ENCODE measurements around the gene SH2D6. TPM values are rescaled to one million over a fixed set of nuclear protein-coding genes. Genes with fewer than 3 reads are reported as not detected.
"Not testable (repeated sequence)": the region's sequence is repeated elsewhere in the genome, so short reads cannot be mapped to it uniquely, and the experiment has no call there.

The SH2D6 gene
- total RNA-seq, 1 experiment from 2014 or later: 0.66 TPM

DNA sequence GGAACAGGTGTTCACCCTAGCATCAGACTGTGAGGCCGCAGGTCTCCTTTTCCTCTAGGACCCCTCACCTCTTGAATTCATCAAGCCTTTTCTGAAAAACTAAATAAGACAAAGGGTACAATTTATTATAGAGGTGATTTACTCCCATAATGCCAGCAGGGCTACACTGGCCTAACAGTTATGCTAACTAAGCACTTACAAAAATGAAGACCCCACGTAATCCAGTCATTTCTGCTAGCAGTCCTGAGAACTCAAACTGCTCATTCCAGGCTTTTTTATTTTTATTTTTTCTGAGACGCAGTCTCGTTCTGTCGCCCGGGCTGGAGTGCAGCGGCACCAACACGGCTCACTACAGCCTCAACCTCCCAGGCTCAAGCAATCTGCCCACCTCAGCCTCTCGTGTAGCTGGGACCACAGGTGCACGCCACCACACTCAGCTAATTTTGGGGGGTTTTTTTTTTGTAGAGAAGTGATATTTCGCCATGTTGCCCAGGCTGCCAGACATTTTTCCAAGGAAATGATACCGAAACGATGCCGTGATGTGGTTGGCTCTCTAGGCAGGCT lies 22.5 kb upstream of the SH2D6 start:
- no peak for DNase-seq (ENCODE audit: low read depth, low spot score)
- in situ Hi-C loops (cut with HindIII; ENCODE audit: low pct_unique_long_range_greater_than_20kb, low sequenced_read_pairs): no loop called here

DNA sequence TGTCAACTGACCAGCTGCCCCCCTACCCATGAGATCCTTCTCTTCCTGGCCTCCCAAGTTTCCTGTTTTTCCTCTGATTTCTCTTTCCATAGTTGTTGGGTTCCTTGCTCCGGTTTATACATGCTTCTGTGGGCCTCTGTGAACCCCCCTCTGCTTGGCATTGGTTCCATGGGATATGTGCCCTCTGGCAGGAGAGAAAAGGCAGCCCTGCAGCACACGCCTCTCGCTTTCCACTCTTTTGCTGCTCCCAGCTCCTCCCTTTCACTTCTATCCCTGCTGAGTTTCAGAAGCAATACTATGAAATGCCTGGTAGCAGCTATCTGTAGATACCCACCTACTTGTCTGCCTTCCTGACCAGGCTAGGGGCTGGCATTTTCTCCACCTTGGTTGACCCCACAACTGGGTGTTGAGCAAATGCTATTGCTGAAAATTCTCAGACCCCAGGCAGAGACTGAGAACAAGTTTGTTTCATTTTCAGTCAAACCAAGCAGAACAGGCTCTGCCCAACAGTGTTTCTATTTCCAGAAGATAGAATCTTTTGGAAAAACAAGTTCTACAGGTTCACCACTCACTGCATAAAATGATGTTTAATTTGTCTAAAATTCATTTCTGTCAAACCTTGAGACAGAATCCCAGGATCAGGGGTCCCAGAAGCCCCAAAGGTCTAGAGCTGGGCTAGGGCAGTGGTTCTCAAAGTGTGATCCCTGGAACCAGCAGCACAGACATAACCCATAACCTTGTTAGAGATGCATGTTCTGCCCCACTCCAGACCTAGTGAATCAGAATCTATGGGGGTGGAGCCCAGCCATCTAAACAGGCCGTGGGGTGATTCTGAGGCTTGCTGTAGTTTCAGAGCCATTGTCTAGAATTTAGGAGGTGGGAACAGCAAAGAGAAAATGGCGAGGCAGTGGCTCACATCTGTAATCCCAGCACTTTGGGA lies 21.7 kb upstream of the SH2D6 start:
- no peak for DNase-seq (ENCODE audit: low read depth, low spot score)
- in situ Hi-C loops (cut with HindIII; ENCODE audit: low pct_unique_long_range_greater_than_20kb, low sequenced_read_pairs): no loop called here

GRCh38 chr2:85397925-85398331 lies 20.6 kb upstream of the SH2D6 start:
- no peak for DNase-seq (ENCODE audit: low read depth, low spot score)
- in situ Hi-C loops (cut with HindIII; ENCODE audit: low pct_unique_long_range_greater_than_20kb, low sequenced_read_pairs): no loop called here

DNA sequence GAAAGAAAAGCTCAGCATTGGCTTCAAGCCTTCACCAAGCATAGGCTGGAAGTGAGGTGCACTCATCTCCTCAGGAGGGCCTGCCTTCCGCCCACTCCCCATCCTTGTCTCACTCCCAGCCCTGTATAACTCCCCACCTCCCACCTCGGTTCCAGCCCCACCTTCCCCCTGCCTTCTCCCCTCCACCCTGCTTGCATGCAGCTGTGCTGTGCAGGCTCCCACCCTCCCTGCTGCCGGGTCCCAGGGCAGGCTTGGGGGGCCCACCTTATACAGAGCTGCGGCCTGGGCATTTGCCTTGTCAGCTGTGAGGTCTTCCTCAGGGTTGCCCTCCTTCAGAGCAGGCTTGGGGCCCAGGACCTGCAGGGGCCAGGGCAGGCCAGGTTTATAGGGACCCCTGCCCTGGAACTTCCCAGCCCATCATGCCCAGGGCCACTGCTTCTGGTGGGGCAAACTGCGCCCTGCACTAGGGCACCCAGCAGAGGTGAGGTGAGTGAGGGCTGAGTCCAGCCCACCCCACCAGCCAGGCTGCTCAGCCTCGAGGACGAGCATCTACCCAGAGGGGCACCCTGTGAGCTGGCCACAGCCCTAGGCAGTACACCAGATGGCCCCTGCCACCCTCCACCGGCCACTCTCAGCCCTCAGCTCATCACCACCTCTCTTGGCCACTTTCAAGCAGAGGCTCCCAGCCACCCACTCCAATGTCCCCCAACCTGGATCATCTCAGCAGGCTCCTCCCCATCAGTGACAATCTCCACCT lies 19.9 kb upstream of the SH2D6 start:
- no peak for DNase-seq (ENCODE audit: low read depth, low spot score)
- in situ Hi-C loops (cut with HindIII; ENCODE audit: low pct_unique_long_range_greater_than_20kb, low sequenced_read_pairs): no loop called here

- DNase-seq (ENCODE audit: low read depth, low spot score): no peak
- in situ Hi-C loops (cut with HindIII; ENCODE audit: low pct_unique_long_range_greater_than_20kb, low sequenced_read_pairs): no loop called here
Observed at GRCh38 chr2:85399183-85399455, 19.4 kb upstream of the SH2D6 start.

DNA sequence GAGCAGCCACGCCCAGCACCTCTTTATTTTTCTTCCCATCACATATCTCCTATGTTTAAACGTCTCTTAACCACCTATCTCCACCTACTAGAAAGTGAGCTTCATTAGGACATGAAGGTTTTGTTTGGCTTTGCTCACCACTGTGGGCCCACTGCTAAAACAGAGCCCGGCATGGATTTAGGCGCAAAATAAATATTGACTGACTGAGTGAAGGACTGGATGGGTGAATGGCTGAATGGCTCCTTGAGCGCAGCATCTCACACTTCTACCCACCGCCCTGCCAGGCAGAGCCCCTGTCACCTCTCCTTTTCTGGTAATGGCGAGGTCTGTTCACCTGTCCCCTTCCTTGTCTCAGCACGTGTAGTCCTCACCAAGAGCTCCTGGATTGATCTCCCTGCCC lies 18.5 kb upstream of the SH2D6 start:
- in situ Hi-C loops (cut with HindIII; ENCODE audit: low pct_unique_long_range_greater_than_20kb, low sequenced_read_pairs): no loop called here
- DNase-seq (ENCODE audit: low read depth, low spot score): no peak

GRCh38 chr2:85400541-85401463 lies 17.7 kb upstream of the SH2D6 start:
- in situ Hi-C loops (cut with HindIII; ENCODE audit: low pct_unique_long_range_greater_than_20kb, low sequenced_read_pairs): no loop called here
- DNase-seq (ENCODE audit: low read depth, low spot score): no peak

DNA sequence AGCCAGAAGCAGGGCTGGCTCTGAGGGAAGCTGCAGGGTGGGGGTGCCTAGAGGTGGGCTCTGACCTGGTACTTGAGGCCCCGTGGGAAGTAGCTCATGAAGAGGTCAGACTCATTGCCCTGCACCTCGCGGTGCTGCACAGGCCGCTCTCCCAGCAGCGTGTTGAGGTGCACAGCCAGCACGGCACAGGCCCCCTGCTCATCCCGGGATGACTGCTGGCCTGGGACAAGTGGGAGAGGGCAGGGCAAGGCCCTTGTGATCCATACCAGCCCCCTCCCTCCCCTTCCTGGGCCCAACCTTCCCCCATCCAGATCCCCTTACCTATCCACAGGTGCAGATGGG lies 17.1 kb upstream of the SH2D6 start:
- no peak for DNase-seq (ENCODE audit: low read depth, low spot score)
- in situ Hi-C loops (cut with HindIII; ENCODE audit: low pct_unique_long_range_greater_than_20kb, low sequenced_read_pairs): no loop called here

- in situ Hi-C loops (cut with HindIII; ENCODE audit: low pct_unique_long_range_greater_than_20kb, low sequenced_read_pairs): no loop called here
- no peak for DNase-seq (ENCODE audit: low read depth, low spot score)
Observed at GRCh38 chr2:85401844-85402243, 16.7 kb upstream of the SH2D6 start.

GRCh38 chr2:85405201-85406059 lies 13.1 kb upstream of the SH2D6 start:
- peak; percentile 93 for DNase-seq (ENCODE audit: low read depth, low spot score)
- in situ Hi-C loops (cut with HindIII; ENCODE audit: low pct_unique_long_range_greater_than_20kb, low sequenced_read_pairs): no loop called here

GRCh38 chr2:85409845-85410583 lies 8.5 kb upstream of the SH2D6 start, which contains the start of gene CAPG:
Gene CAPG (minus strand): TSS chr2:85410366. CDS start chr2:85402145, 8,221 bp downstream.
- in situ Hi-C loops (cut with HindIII; ENCODE audit: low pct_unique_long_range_greater_than_20kb, low sequenced_read_pairs): no loop called here
- no peak for DNase-seq (ENCODE audit: low read depth, low spot score)

DNA sequence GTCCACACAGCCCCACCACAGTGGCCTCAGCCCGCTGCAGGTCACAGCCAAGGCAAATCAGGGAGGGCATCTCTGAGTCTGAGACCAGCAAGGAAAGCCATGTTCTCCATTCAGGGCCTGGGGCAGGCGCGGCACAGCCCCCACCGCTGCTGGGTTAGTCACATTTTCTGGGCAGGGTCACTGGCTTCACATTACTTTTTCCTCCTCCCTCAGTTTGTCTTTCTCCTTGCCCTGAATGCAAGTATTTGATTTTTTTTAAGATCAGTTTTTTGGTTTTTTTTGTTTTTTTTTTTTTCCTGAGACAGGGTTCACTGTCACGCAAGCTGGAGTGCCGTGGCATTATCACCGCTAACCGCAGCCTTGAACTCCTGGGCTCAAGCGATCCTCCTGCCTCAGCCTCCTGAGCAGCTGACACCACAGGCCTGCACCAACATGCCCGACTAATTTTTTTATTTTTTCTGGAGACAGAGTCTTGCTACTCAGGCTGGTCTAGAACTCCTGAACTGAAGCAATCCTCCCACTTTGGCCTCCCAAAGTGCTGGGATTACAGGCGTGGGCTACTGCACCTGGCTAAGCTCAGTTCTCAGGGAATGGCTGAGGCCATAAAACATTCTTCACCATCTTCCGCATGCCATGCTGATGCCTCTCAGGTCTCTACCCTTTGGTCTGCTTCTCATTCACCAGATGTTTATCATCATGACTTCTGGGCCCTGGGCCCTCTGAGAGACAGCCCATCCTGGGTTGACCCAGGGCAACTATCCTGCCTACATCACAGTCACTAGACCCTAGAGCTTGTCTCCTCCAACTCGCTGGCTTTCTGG lies 7.7 kb upstream of the SH2D6 start:
- DNase-seq (ENCODE audit: low read depth, low spot score): no peak
- in situ Hi-C loops (cut with HindIII; ENCODE audit: low pct_unique_long_range_greater_than_20kb, low sequenced_read_pairs): no loop called here

GRCh38 chr2:85411405-85411748 lies 7.1 kb upstream of the SH2D6 start:
- DNase-seq (ENCODE audit: low read depth, low spot score): no peak
- in situ Hi-C loops (cut with HindIII; ENCODE audit: low pct_unique_long_range_greater_than_20kb, low sequenced_read_pairs): no loop called here

- DNase-seq (ENCODE audit: low read depth, low spot score): no peak
- in situ Hi-C loops (cut with HindIII; ENCODE audit: low pct_unique_long_range_greater_than_20kb, low sequenced_read_pairs): no loop called here
Observed at GRCh38 chr2:85413592-85414420, 4.7 kb upstream of the SH2D6 start.

DNA sequence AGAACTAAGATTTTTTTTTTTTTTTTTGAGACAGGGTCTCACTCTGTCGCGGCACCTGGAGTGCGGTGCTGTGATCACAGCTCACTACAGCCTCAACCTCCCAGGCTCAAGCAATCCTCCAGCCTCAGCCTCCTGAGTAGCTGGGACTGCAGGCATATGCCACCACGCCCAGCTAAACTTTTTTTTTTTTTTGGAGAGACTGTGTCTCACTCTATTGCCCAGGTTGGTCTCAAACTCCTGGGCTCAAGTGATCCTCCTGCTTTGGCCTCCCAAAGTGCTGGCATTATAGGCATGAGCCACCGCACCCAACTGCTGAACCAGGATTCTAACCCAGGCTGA lies 4.1 kb upstream of the SH2D6 start:
- in situ Hi-C loops (cut with HindIII; ENCODE audit: low pct_unique_long_range_greater_than_20kb, low sequenced_read_pairs): not testable (repeated sequence)

More for the DNA sequence above, 4.1 kb upstream of the SH2D6 start:
- not testable (repeated sequence) for DNase-seq (ENCODE audit: low read depth, low spot score)

All from SK-MEL-5 (cell line).